ENCODE results near the gene MBP.
"Not testable (repeated sequence)": the region's sequence is repeated elsewhere in the genome, so short reads cannot be mapped to it uniquely, and the experiment has no call there.

MBP gene

GRCh38 chr18:77024476-77024875, 108.1 kb downstream of the MBP start:
- Histone ChIP-seq H3K27ac (ENCODE audit: low read depth, low read length, severe bottlenecking) (no peak overlapping the region), H3K4me1 (ENCODE audit: control insufficient read depth, insufficient read depth, low read length, poor library complexity, severe bottlenecking) (no peaks in the 10 kb centered on the region), H3K4me3 (ENCODE audit: extremely low read depth, insufficient read depth, low read length, poor library complexity, severe bottlenecking) (no peak overlapping the region), H3K9me3 (ENCODE audit: control insufficient read depth, low read length) (no peaks in the 10 kb centered on the region), H3K36me3 (ENCODE audit: control insufficient read depth, insufficient read depth, low read length) (no peaks in the 10 kb centered on the region)
- 90 to 93% methylated on average over 13 of the region's 14 CpGs for WGBS, 2 experiments (ENCODE audit: insufficient coverage in 2 of 2)

GRCh38 chr18:77023102-77023782, 109.3 kb downstream of the MBP start:
- no peaks in the 10 kb centered on the region for H3K9me3 ChIP-seq (ENCODE audit: control insufficient read depth, low read length)
- H3K36me3 ChIP-seq (ENCODE audit: control insufficient read depth, insufficient read depth, low read length): no peaks in the 10 kb centered on the region
- H3K4me3 ChIP-seq (ENCODE audit: extremely low read depth, insufficient read depth, low read length, poor library complexity, severe bottlenecking): no peak overlapping the region
- WGBS, 2 experiments (ENCODE audit: insufficient coverage in 2 of 2): 78 to 84% methylated on average over 19 of the region's 19 CpGs
- no peaks in the 10 kb centered on the region for H3K4me1 ChIP-seq (ENCODE audit: control insufficient read depth, insufficient read depth, low read length, poor library complexity, severe bottlenecking)
- no peak overlapping the region for H3K27ac ChIP-seq (ENCODE audit: low read depth, low read length, severe bottlenecking)

- H3K4me1 ChIP-seq (ENCODE audit: control insufficient read depth, insufficient read depth, low read length, poor library complexity, severe bottlenecking): no peaks in the 10 kb centered on the region
- H3K9me3 ChIP-seq (ENCODE audit: control insufficient read depth, low read length): no peaks in the 10 kb centered on the region
- 86% methylated on average over 2 of the region's 5 CpGs; no CpG with 5 or more reads in 1 of the 2 experiments for WGBS, 2 experiments (ENCODE audit: insufficient coverage in 2 of 2)
- no peak overlapping the region for H3K4me3 ChIP-seq (ENCODE audit: extremely low read depth, insufficient read depth, low read length, poor library complexity, severe bottlenecking)
- no peak overlapping the region for H3K27ac ChIP-seq (ENCODE audit: low read depth, low read length, severe bottlenecking)
- no peaks in the 10 kb centered on the region for H3K36me3 ChIP-seq (ENCODE audit: control insufficient read depth, insufficient read depth, low read length)
Observed at GRCh38 chr18:77022556-77022955, 110.0 kb downstream of the MBP start.

- Histone ChIP-seq H3K36me3 (ENCODE audit: control insufficient read depth, insufficient read depth, low read length) (no peaks in the 10 kb centered on the region), H3K4me3 (ENCODE audit: extremely low read depth, insufficient read depth, low read length, poor library complexity, severe bottlenecking) (no peak overlapping the region), H3K27ac (ENCODE audit: low read depth, low read length, severe bottlenecking) (no peak overlapping the region), H3K9me3 (ENCODE audit: control insufficient read depth, low read length) (no peaks in the 10 kb centered on the region), H3K4me1 (ENCODE audit: control insufficient read depth, insufficient read depth, low read length, poor library complexity, severe bottlenecking) (no peaks in the 10 kb centered on the region)
- WGBS, 2 experiments (ENCODE audit: insufficient coverage in 2 of 2): 88 to 98% methylated on average over 8 to 11 of the region's 12 CpGs
Observed at GRCh38 chr18:77022116-77022515, 110.5 kb downstream of the MBP start.

GRCh38 chr18:77021478-77021877, 111.1 kb downstream of the MBP start:
- H3K9me3 ChIP-seq (ENCODE audit: control insufficient read depth, low read length); H3K36me3 ChIP-seq (ENCODE audit: control insufficient read depth, insufficient read depth, low read length); H3K4me3 ChIP-seq (ENCODE audit: extremely low read depth, insufficient read depth, low read length, poor library complexity, severe bottlenecking); H3K27ac ChIP-seq (ENCODE audit: low read depth, low read length, severe bottlenecking); H3K4me1 ChIP-seq (ENCODE audit: control insufficient read depth, insufficient read depth, low read length, poor library complexity, severe bottlenecking): not testable (repeated sequence)
- WGBS, 2 experiments (ENCODE audit: insufficient coverage in 2 of 2): 84 to 93% methylated on average over 11 to 14 of the region's 14 CpGs

DNA sequence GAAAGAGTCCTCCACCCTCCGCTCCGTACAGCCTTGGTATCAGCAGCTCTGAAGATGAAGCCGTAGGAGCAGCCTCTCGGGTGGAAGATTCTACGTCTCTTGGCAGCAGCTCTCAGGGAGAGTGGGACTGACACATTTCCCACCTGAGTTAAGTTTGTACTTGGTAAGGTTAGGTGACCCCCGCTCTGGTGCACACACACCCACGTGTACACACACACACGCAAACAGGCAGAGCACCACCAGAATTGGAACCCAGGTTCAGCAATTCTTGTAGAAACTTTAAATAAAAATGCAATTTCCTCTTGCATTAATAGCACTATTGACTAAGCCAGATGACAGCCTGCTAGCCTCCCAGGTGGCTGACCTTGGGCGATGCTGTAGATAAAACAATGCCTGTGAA, 111.5 kb downstream of the MBP start:
- H3K4me1 ChIP-seq (ENCODE audit: control insufficient read depth, insufficient read depth, low read length, poor library complexity, severe bottlenecking): no peaks in the 10 kb centered on the region
- no peaks in the 10 kb centered on the region for H3K36me3 ChIP-seq (ENCODE audit: control insufficient read depth, insufficient read depth, low read length)
- 88 to 91% methylated on average over 3 to 5 of the region's 9 CpGs for WGBS, 2 experiments (ENCODE audit: insufficient coverage in 2 of 2)

GRCh38 chr18:77020561-77020960, 112.0 kb downstream of the MBP start:
- WGBS, 2 experiments (ENCODE audit: insufficient coverage in 2 of 2): 89 to 95% methylated on average over 8 to 10 of the region's 11 CpGs

More for the DNA sequence above, 111.5 kb downstream of the MBP start:
- no peak overlapping the region for H3K27ac ChIP-seq (ENCODE audit: low read depth, low read length, severe bottlenecking)
- no peak overlapping the region for H3K4me3 ChIP-seq (ENCODE audit: extremely low read depth, insufficient read depth, low read length, poor library complexity, severe bottlenecking)
- no peaks in the 10 kb centered on the region for H3K9me3 ChIP-seq (ENCODE audit: control insufficient read depth, low read length)

DNA sequence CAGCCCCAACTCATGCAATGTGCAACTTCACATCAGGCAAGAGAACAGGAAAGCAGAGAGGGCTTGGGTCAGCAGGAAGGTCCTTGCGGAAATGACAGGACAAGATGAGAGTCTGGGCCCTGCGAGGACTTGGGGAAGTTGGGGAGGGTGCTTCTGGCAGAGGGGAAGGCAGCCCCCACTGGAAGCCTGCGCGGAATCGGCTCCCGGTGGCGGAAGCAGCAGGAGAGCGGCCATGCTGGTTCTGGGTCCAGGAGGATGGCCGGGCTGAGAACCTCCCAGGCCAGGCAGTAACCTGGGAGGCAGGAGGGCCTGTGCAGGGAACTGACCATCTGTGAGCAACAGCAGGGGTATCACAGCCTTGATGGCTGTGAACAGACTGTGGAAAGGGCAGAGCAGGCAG, 112.9 kb downstream of the MBP start:
- H3K4me1 ChIP-seq (ENCODE audit: control insufficient read depth, insufficient read depth, low read length, poor library complexity, severe bottlenecking): no peaks in the 10 kb centered on the region
- WGBS, 2 experiments (ENCODE audit: insufficient coverage in 2 of 2): 92 to 94% methylated on average over 9 of the region's 9 CpGs
- no peak overlapping the region for H3K27ac ChIP-seq (ENCODE audit: low read depth, low read length, severe bottlenecking)
- H3K9me3 ChIP-seq (ENCODE audit: control insufficient read depth, low read length): no peaks in the 10 kb centered on the region
- H3K4me3 ChIP-seq (ENCODE audit: extremely low read depth, insufficient read depth, low read length, poor library complexity, severe bottlenecking): no peak overlapping the region
- no peaks in the 10 kb centered on the region for H3K36me3 ChIP-seq (ENCODE audit: control insufficient read depth, insufficient read depth, low read length)

More at GRCh38 chr18:77020561-77020960, 112.0 kb downstream of the MBP start:
- H3K27ac ChIP-seq (ENCODE audit: low read depth, low read length, severe bottlenecking): no peak overlapping the region
- no peaks in the 10 kb centered on the region for H3K9me3 ChIP-seq (ENCODE audit: control insufficient read depth, low read length)
- no peaks in the 10 kb centered on the region for H3K36me3 ChIP-seq (ENCODE audit: control insufficient read depth, insufficient read depth, low read length)
- H3K4me3 ChIP-seq (ENCODE audit: extremely low read depth, insufficient read depth, low read length, poor library complexity, severe bottlenecking): no peak overlapping the region
- H3K4me1 ChIP-seq (ENCODE audit: control insufficient read depth, insufficient read depth, low read length, poor library complexity, severe bottlenecking): no peaks in the 10 kb centered on the region

DNA sequence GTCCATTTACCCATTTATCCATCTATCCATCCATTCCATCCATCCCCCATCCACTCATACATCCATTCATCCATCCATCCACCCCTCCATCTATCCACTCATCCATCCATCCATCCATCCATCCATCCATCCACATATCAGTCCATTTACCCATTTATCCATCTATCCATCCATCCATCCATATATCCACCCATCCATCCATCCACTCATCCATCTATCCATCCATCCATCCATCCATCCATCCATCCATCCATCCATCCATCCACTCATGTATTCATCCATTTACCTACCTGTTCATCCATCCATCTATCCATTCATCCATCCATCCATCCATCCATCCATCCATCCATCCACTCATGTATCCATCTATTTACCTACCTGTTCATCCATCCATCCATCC, 113.9 kb downstream of the MBP start:
- H3K4me1 ChIP-seq (ENCODE audit: control insufficient read depth, insufficient read depth, low read length, poor library complexity, severe bottlenecking); H3K27ac ChIP-seq (ENCODE audit: low read depth, low read length, severe bottlenecking); H3K9me3 ChIP-seq (ENCODE audit: control insufficient read depth, low read length); H3K4me3 ChIP-seq (ENCODE audit: extremely low read depth, insufficient read depth, low read length, poor library complexity, severe bottlenecking); H3K36me3 ChIP-seq (ENCODE audit: control insufficient read depth, insufficient read depth, low read length): not testable (repeated sequence)

GRCh38 chr18:77017355-77017754, 115.2 kb downstream of the MBP start:
- Histone ChIP-seq H3K36me3 (ENCODE audit: control insufficient read depth, insufficient read depth, low read length) (no peaks in the 10 kb centered on the region), H3K9me3 (ENCODE audit: control insufficient read depth, low read length) (no peaks in the 10 kb centered on the region), H3K27ac (ENCODE audit: low read depth, low read length, severe bottlenecking) (no peak overlapping the region), H3K4me1 (ENCODE audit: control insufficient read depth, insufficient read depth, low read length, poor library complexity, severe bottlenecking) (no peaks in the 10 kb centered on the region), H3K4me3 (ENCODE audit: extremely low read depth, insufficient read depth, low read length, poor library complexity, severe bottlenecking) (no peak overlapping the region)
- 87 to 89% methylated on average over 5 to 6 of the region's 6 CpGs for WGBS, 2 experiments (ENCODE audit: insufficient coverage in 2 of 2)

DNA sequence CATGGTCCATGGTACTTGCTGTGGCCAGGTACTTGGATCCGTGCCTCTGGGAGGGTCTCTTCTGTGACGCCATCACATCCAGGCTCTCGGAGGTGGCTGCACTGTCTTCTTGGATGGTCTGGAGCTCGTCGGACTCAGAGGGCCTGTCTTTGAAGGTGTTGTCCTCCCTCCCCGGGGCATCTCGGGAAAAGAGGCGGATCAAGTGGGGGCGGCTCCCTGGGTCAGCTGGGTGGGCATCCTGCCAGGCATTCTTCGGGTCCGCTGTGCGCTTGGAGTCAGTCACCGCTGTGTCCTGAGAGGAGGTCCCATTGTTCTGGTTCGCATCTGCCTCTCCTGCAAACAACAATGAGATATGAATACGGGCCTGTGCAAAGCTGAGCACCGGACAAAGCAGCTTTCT, 115.6 kb downstream of the MBP start:
- H3K36me3 ChIP-seq (ENCODE audit: control insufficient read depth, insufficient read depth, low read length): no peaks in the 10 kb centered on the region
- H3K4me1 ChIP-seq (ENCODE audit: control insufficient read depth, insufficient read depth, low read length, poor library complexity, severe bottlenecking): no peaks in the 10 kb centered on the region
- H3K9me3 ChIP-seq (ENCODE audit: control insufficient read depth, low read length): no peaks in the 10 kb centered on the region
- H3K27ac ChIP-seq (ENCODE audit: low read depth, low read length, severe bottlenecking): no peak overlapping the region
- WGBS, 2 experiments (ENCODE audit: insufficient coverage in 2 of 2): 93 to 94% methylated on average over 16 of the region's 16 CpGs
- no peak overlapping the region for H3K4me3 ChIP-seq (ENCODE audit: extremely low read depth, insufficient read depth, low read length, poor library complexity, severe bottlenecking)

Measured in mesodermal cell (in vitro differentiated cells).